Stimulated activated CD8-positive, alpha-beta memory T cell treated with anti-CD3 and anti-CD28 coated beads, Interleukin-7, amount 100 ng/mL, for 48 hours (primary cell): ENCODE measurements around the gene THG1L.
"Not testable (repeated sequence)": the region's sequence is repeated elsewhere in the genome, so short reads cannot be mapped to it uniquely, and the experiment has no call there.

Experiments
- DNase-seq, 2 donors: peaks; one replicate each; pipeline ENCODE4 v3.0.0-alpha.2; 2020; ENCODE audit warnings: low read depth in 1 of 2; ENCODE audit errors: extremely low read depth in 1 of 2

Gene THG1L

GRCh38 chr5:157731272-157732129 lies at the start of gene THG1L:
THG1L (plus strand) TSS chr5:157731420; CDS start chr5:157731441, 21 bp downstream.
- peak; percentile 97 to 99 for DNase-seq

DNA sequence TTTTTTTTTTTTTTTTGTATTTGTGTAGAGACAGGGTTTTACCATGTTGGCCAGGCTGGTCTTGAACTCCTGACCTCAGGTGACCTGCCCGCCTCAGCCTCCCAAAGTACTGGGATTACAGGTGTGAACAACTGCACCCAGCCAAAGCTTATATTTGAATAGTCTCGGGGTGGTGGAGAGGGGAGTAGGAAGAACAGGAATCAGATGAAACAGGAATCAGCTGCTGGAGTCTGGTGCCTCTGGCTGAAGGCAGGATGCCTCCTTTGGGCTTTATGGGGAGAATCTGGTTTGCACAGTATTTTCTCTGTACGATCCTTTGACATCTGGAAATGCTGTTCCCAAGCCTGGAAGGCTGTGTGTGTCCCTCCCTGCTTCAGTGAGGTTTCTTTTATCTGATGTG lies 49.0 kb upstream of the THG1L start:
- no peak for DNase-seq

GRCh38 chr5:157686276-157687197 lies 44.7 kb upstream of the THG1L start:
- DNase-seq, result not testable (repeated sequence)

GRCh38 chr5:157687198-157687554 lies 44.0 kb upstream of the THG1L start:
- DNase-seq, result no peak

DNA sequence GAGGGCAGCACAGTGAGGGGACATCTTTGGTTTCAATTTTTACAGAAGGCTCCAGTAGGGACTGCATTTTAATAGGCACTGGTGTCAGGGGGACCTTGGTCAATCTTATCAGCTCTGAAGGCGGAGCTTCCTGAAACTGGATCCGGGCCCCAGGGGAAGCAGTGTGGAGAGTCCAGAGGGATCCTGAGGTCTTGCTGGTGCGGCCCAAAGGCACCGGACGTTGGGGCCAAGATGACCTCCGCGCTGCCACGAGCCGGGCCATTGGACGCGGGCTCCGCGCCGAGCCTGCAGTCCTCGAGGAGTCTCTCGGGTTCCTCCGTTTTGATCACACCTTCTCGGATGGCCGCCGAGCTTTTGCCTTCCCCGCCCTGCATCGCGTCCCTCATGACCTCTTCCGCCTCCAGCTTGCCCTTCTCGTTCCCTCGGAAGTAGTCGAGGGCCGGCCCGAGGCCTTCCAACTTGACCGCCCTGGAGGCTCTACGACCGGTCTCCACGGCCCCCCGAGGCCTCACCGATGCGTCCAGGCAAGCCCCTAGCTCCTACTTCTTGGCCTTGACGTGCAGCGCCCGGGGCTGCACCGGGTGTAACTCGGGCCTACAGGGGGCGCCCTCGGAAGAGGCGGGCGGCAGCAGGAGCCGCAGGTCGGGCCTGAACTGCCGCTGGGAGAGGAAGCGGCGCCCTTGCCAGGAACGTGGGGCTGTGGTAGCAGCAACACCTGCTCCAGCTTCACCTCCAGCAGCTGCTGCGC lies 41.1 kb upstream of the THG1L start:
- no peak for DNase-seq

GRCh38 chr5:157690690-157691433 lies 40.4 kb upstream of the THG1L start:
- no peak for DNase-seq

DNA sequence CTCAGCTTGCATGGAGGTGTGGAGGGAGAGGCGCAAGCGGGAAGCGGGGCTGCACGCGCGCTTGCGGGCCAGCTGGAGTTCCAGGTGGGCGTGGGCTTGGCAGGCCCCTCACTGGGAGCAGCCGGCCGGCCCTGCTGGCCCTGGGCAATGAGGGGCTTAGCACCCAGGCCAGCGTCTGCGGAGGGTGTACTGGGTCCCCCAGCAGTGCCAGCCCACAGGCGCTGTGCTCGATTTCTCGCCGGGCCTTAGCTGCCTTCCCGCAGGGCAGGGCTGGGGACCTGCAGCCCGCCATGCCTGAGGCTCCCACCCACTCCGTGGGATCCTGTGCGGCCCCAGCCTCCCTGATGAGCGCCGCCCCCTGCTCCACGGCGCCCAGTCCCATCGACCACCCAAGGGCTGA lies 37.4 kb upstream of the THG1L start:
- DNase-seq, result not testable (repeated sequence)

DNA sequence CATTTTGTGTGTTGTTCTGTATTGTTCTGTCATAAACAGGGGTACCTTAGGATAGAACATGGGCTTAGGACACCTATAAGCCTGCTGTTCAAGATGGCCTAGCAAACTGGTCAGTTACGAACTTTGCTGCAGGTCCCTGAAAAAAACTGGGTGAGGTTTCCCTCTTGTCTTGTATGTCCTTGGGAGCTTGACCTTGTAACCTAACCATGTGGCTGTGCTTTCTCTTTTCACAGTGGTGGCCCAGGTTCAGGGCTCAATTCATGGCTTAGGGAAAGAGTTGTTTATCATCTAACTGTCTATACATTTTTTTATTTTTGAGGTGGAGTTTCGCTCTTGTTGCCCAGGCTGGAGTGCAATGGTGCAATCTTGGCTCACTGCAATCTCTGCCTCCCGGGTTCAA lies 35.1 kb upstream of the THG1L start:
- not testable (repeated sequence) for DNase-seq

GRCh38 chr5:157698674-157699073 lies 32.5 kb upstream of the THG1L start:
- not testable (repeated sequence) for DNase-seq

DNA sequence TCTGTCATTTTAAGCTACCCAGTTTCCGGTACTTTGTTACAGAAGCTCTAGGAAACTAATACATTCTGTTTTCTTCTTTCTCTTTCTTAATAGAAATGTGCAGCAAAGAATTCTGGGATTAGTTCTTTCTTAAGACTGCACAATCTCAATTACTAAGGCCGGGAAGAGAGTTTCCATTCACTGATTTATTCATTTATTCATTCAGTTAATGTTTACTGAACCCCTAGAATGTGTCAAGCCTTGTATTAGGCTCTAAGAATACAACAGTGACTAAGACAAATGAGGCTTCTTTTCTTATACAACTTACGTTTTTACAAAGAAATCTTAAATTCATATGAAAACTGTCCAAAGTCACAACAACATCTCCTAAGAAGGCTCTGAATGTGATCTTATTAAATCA lies 27.5 kb upstream of the THG1L start:
- DNase-seq, result no peak

DNA sequence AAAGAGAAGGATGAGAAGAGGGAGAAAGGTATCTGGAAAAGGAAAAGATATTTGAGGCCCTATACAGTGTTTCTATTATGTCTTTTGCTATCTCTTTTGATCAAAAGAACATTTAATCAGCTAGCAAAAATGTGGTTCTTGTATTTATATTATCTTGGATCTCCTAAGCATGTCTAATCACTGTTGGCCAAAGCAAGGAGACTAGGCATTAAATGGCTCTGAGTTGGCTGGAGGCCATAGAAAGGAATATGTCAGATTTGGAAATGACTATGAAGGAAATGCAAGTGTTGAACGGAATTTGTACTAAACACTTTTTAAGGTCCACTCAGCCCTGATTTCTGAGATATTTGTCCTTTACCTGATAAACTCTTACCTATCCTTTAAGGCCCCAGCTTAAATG lies 22.4 kb upstream of the THG1L start:
- no peak for DNase-seq

DNA sequence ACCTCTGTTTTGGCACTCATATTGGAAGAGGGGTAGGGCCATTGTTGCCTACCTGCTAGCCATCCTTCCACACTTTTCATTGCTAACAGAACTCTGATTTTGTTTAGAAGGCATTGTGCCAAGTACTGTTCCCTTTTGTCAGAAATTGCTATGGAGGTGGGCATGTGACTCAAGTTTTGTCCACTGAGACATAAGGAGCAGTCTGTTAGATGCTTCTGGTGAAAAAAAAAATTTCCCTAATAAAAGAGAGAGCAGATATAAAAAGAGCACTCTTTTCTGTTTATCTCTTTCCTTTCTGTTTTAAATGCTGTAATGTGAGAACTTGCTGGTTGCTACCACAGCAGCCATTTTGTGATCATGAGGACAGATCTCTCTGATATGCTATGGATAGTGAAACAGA lies 21.9 kb upstream of the THG1L start:
- DNase-seq, result no peak

GRCh38 chr5:157710431-157710830 lies 20.8 kb upstream of the THG1L start:
- no peak for DNase-seq

DNA sequence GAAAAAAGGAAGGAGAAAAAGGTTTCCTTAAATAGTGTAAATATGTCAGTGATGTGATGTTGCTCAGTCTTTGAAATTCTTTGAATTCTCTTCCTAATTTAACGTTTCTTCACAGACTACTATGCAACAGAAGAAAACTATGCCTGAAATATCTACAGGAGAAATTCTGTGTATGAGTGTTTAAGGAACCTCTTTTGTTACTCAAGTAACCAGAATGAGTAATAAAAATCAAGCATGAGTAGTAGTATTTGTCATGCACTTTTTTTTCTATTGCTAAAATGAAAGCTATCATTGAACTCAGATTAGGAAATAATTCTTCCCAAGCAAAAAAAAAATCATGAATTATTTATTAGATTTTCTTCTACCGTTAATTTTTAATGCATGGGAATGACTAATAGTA lies 20.3 kb upstream of the THG1L start:
- no peak for DNase-seq

DNA sequence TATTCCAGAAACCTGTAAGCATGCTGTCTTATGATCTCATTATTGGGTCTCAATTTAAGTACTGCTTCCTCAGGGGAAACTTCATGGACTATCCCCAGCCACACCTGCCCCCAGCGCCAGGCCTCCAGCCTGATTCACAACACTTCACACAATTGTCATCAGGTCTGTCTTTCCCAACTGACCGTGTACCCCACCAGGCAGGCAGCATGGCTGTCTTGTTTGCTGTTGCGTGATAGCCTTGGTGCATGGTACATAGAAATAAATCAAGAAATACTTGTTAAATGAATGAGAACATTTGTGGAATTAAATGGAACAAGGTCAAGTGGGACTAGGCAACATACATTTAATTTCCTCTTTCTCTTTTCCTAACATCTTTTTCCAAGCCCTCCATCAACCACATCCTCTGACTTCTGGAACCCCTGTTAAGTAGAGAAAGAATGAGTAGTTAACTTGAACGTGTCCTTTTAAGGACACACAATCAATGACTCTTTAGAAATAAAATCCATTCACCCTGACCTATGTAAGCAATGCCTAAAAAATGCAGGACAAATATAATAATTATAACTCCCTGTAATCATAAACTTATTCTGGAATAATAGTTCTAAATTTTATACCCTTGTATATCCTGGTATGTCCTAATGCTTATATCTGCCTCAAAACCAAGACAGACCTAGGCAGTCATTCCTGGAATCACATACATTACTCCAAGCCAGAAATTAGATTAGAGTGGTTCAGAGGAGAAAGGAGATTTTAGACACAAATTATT lies 17.2 kb upstream of the THG1L start:
- no peak for DNase-seq

DNA sequence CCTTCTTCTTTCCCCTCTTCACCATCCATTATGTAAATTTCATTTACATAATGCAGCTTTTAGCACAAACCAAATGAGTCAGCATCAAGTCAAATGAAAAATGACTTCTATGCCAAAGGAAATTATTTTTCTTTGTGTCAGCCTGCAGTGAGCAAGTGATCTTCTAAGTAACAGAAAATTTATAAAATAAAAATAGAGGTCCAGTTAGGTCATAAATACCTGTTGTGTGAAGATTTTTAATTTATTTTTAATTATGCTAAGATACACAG lies 16.7 kb upstream of the THG1L start:
- no peak for DNase-seq

DNA sequence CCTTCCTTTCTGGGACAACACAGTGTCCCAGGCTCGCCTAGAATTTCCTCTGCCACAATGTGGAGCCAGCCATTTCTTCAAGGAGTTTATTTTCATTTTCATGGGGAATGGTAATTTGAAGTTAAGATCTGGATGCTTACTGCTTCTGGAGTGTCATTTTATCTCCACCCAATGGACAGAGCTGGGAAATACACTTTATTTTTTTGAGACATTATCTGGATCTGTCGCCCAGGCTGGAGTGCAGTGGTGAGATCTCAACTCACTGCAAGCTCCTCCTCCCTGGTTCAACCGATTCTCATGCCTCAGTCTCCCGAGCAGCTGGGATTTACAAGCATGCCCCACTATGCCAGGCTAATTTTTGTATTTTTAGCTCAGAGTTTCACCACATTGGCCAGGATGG lies 12.7 kb upstream of the THG1L start:
- DNase-seq, result no peak

GRCh38 chr5:157719245-157719644 lies 12.0 kb upstream of the THG1L start:
- DNase-seq, result no peak

GRCh38 chr5:157721159-157721558 lies 10.1 kb upstream of the THG1L start:
- DNase-seq, result no peak

DNA sequence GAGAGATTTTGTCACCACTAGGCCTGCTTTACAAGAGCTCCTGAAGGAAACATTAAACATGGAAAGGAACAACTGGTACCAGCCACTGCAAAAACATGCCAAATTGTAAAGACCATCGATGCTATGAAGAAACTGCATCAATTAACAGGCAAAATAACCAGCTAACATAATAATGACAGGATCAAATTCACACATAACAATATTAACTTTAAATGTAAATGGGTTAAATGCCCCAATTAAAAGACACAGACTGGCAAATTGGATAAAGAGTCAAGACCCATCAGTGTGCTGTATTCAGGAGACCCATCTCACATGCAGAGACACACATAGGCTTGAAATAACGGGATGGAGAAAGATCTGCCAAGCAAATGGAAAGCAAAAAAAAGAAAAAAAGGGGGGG lies 8.3 kb upstream of the THG1L start:
- not testable (repeated sequence) for DNase-seq
